NT2/D1 (cell line): ENCODE results near the gene SLC28A1.

ENCODE experiments used
- SUZ12 ChIP-seq: IDR thresholded peaks from 2 replicates; pipeline ENCODE4 v1.6.1; 2011; ENCODE audit not compliant: insufficient read length, insufficient read depth; ENCODE audit errors: extremely low read depth
- YY1 ChIP-seq: IDR thresholded peaks from 2 replicates; pipeline ENCODE4 v1.6.1; 2011; ENCODE audit not compliant: insufficient read length, insufficient read depth
- ZNF274 ChIP-seq: IDR thresholded peaks from 2 replicates; pipeline ENCODE4 v1.6.1; 2011; ENCODE audit warnings: mild to moderate bottlenecking, low read depth, low read length

GRCh38 chr15:84937144-84937543 lies 52.7 kb downstream of the SLC28A1 start:
- no peak for TF ChIP-seq ZNF274
- no peak for TF ChIP-seq YY1
- TF ChIP-seq SUZ12, result no peak
